A549 (cell line): ENCODE data around the gene UNC13B. TPM values are rescaled to one million over a fixed set of nuclear protein-coding genes. Genes with fewer than 3 reads are reported as not detected.

Experiments used
- ATAC-seq, 2 experiments: fragments of 200-7000 bp in 1 of 2; fragments of >200 bp in 1 of 2; cut with Nextera tagmentation in 1 of 2; cut with Tn5 transposase in 1 of 2; 3 replicates each; pipeline versions ENCODE4 v1.8.0 to v1.9.1; 2018 to 2020; ENCODE audit warnings: mild to moderate bottlenecking in 1 of 2, moderate library complexity in 1 of 2
- CTCF ChIA-PET: fragments of 300-600 bp; sonication (Branson Sonifier 250); formaldehyde crosslinking; extraction: SDS; loops from one replicate; lab custom pipeline; 2021; ENCODE audit warnings: antibody characterized with exemption, inconsistent platforms; lab: Yijun Ruan, JAX
- POLR2A ChIA-PET: fragments of 350-600 bp; formaldehyde crosslinking; extraction: SDS; loops from one replicate; lab custom pipeline; 2021; ENCODE audit warnings: antibody characterized with exemption, inconsistent platforms; lab: Yijun Ruan, JAX
- DNase-seq, 2 experiments: peaks; one replicate each; pipeline versions ENCODE4 v3.0.0 to v3.0.0-alpha.2; 2011 to 2016; ENCODE audit warnings: low read depth in 1 of 2, low spot score in 1 of 2
- FAIRE-seq: peaks from 2 replicates; lab custom pipeline; 2011; peaks lifted over from hg19 to GRCh38; lab: Jason Lieb, UNC
- H3K27ac ChIP-seq, 2 experiments: fragments of >200 bp; sonication (Bioruptor Twin); formaldehyde crosslinking; 3 replicates each; pipeline ENCODE4 v1.5.1; 2016 to 2017
- H3K4me1 ChIP-seq: fragments of >200 bp; sonication (Bioruptor Twin); formaldehyde crosslinking; 3 replicates; pipeline ENCODE4 v1.6.1; 2016
- H3K4me2 ChIP-seq: fragments of >200 bp; sonication (Bioruptor Twin); formaldehyde crosslinking; 3 replicates; pipeline ENCODE4 v1.6.1; 2016
- H3K4me3 ChIP-seq: fragments of >200 bp; sonication (Bioruptor Twin); formaldehyde crosslinking; 3 replicates; pipeline ENCODE4 v1.5.1; 2016
- H3K9me3 ChIP-seq: fragments of >200 bp; sonication (Bioruptor Twin); formaldehyde crosslinking; 3 replicates; pipeline ENCODE4 v1.6.1; 2016
- FOSL2 ChIP-seq, 2 experiments: fragments of 450-650 bp in 1 of 2; fragments of >200 bp in 1 of 2; sonication (Bioruptor Twin) in 1 of 2; formaldehyde crosslinking; IDR thresholded peaks; 2 replicates each; pipeline versions ENCODE4 v1.5.0 to v1.6.1; 2016 to 2020; ENCODE audit warnings: mild to moderate bottlenecking in 1 of 2, moderate library complexity in 1 of 2
- HOXB5 ChIP-seq: fragments of 250-450 bp; sonication (Bioruptor Pico); IDR thresholded peaks from 2 replicates; pipeline ENCODE4 v1.5.0; 2020; ENCODE audit warnings: mild to moderate bottlenecking, moderate library complexity
- JUNB ChIP-seq: fragments of >200 bp; sonication (Bioruptor Twin); formaldehyde crosslinking; IDR thresholded peaks from 2 replicates; pipeline ENCODE4 v1.6.1; 2016
- KDM5A ChIP-seq: fragments of 200-600 bp; sonication (generic); IDR thresholded peaks from 2 replicates; pipeline ENCODE4 v1.6.1; 2016; ENCODE audit warnings: antibody characterized with exemption, mild to moderate bottlenecking
- PHF8 ChIP-seq: fragments of 200-600 bp; sonication (generic); IDR thresholded peaks from 2 replicates; pipeline ENCODE4 v1.6.1; 2016; ENCODE audit warnings: low read depth, mild to moderate bottlenecking, antibody characterized with exemption, moderate library complexity, borderline replicate concordance
- ZC3H11A ChIP-seq: fragments of 450-650 bp; IDR thresholded peaks from 2 replicates; pipeline ENCODE4 v1.6.1; 2014; ENCODE audit warnings: antibody characterized with exemption, mild to moderate bottlenecking
- ZFP36 ChIP-seq: fragments of 450-650 bp; IDR thresholded peaks from 2 replicates; pipeline ENCODE4 v1.6.1; 2014; ENCODE audit warnings: borderline replicate concordance; ENCODE audit not compliant: partially characterized antibody
- WGBS: methylation state at CpG from one replicate; pipeline ENCODE4 v1.1.6; 2017; ENCODE audit errors: missing lambda C conversion rate; 5-methylcytosine and 5-hydroxymethylcytosine counted together
- polyA plus RNA-seq, 4 experiments: library from polyadenylated mRNA; depleted of rRNA in 3 of 4; stranded (reverse); fragments of >200 nt; fragmentation: RNase III in 1 of 4; extraction: RNeasy Plus Mini Kit Qiagen cat#74134 plus additional on column Dnase treatment in 1 of 4; gene quantifications; 2 replicates in 3 of 4; 3 replicates in 1 of 4; pipeline ENCODE4 v1.2.3, GENCODE V29; 2011 to 2017
- TF ChIP-seq, protein P1 (sequence below): fragments of 150-350 bp; IDR thresholded peaks from 2 replicates; pipeline ENCODE4 v1.6.1; 2014; ENCODE audit warnings: low read depth, mild to moderate bottlenecking, low read length
- TF ChIP-seq, protein P2 (sequence below): fragments of >200 bp; sonication (Bioruptor Twin); formaldehyde crosslinking; IDR thresholded peaks from 3 replicates; pipeline ENCODE4 v1.5.1; 2016
- TF ChIP-seq, protein P3 (sequence below): fragments of 200-600 bp; sonication (generic); IDR thresholded peaks from 2 replicates; pipeline ENCODE4 v1.6.1; 2016; ENCODE audit warnings: antibody characterized with exemption, mild to moderate bottlenecking, moderate library complexity

UNC13B gene
- polyA plus RNA-seq, 2 of the 4 experiments (the other 2 are of a cell fraction): 9.9 to 17.8 TPM

DNA sequence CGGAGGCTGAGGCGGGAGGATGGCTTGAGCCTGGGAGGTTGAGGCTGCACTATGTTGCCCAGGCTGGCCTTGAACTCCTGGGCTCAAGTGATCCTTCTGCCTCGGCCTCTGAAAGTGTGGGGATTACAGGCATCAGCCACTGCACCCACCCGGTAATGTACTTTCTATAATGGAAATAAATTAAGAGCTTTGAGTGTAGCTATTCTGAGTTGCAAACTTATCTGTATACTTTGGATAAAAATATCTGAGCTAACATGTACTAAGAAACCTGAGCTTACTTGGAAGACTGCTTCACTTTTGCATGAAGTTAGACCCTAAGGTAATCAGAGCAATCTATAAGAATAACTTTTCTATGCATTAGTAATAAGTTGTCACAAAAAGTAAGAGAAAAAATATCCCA, 50.0 kb downstream of the UNC13B start:
- no peak for TF ChIP-seq PHF8
- no peak for TF ChIP-seq ZC3H11A
- no peak for TF ChIP-seq HOXB5 (CRISPR knock-in tag)
- CTCF ChIA-PET: interaction anchor here (0.9 to 1.2 kb wide), 2 partner anchors 50 to 95 kb away, joined by 4 to 5 read pairs; partner anchors contain the start of gene UNC13B
- WGBS: 78% methylated on average over 4 of the region's 4 CpGs

DNA sequence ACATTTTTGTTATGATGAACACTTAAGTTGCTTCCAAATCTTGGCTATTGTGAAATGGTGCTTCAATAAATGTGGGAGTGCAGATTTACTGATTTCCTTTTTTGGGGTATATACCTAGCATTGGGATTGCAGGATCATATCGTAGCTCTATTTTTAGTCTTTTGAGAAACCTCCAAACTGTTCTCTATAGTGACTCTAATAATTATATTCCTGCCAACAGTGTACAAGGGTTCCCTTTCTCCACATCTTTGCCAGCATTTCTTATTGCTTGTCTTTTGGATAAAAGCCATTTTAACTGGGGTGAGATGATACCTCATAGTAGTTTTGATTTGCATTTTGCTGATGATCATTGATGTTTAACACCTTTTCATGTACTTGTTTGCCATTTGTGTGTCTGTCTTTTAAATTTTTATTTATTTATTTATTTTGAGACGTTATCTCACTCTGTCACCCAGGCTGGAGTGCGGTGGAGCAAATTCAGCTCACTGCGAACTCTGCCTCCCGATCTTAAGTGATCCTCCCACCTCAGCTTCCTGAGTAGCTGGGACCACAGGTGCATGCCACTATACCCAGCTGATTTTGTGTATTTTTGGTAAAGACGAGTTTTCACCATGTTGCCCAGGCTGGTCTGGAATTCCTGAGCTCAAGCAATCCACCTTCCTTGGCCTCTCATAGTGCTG, 59.0 kb downstream of the UNC13B start:
- Histone ChIP-seq H3K4me1 (no peaks in the 10 kb centered on the region), H3K4me2 (no peak overlapping the region), H3K4me3 (no peak overlapping the region), H3K27ac (no peak overlapping the region), H3K9me3 (peaks cover 26% of the 10 kb centered on the region; the same call in 2 of the 3 replicates)
- 72% methylated on average over 6 of the region's 6 CpGs for WGBS
- ChIA-PET CTCF (interaction anchor here (0.9 kb wide), 1 partner anchor 8 kb away, joined by 4 read pairs; no protein-coding TSS in a partner anchor), POLR2A (interaction anchor here (0.6 kb wide), 1 partner anchor 141 kb away, joined by 6 read pairs; no protein-coding TSS in a partner anchor)
- no peak for DNase-seq
- TF ChIP-seq, protein P1, sequence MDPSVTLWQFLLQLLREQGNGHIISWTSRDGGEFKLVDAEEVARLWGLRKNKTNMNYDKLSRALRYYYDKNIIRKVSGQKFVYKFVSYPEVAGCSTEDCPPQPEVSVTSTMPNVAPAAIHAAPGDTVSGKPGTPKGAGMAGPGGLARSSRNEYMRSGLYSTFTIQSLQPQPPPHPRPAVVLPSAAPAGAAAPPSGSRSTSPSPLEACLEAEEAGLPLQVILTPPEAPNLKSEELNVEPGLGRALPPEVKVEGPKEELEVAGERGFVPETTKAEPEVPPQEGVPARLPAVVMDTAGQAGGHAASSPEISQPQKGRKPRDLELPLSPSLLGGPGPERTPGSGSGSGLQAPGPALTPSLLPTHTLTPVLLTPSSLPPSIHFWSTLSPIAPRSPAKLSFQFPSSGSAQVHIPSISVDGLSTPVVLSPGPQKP: no peak
- no peak for TF ChIP-seq JUNB
- no peak for TF ChIP-seq ZFP36
- TF ChIP-seq, protein P2, sequence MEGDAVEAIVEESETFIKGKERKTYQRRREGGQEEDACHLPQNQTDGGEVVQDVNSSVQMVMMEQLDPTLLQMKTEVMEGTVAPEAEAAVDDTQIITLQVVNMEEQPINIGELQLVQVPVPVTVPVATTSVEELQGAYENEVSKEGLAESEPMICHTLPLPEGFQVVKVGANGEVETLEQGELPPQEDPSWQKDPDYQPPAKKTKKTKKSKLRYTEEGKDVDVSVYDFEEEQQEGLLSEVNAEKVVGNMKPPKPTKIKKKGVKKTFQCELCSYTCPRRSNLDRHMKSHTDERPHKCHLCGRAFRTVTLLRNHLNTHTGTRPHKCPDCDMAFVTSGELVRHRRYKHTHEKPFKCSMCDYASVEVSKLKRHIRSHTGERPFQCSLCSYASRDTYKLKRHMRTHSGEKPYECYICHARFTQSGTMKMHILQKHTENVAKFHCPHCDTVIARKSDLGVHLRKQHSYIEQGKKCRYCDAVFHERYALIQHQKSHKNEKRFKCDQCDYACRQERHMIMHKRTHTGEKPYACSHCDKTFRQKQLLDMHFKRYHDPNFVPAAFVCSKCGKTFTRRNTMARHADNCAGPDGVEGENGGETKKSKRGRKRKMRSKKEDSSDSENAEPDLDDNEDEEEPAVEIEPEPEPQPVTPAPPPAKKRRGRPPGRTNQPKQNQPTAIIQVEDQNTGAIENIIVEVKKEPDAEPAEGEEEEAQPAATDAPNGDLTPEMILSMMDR: no peak
- no peak for ATAC-seq
- FAIRE-seq: no peak

More for the DNA sequence above, 50.0 kb downstream of the UNC13B start:
- no peaks in the 10 kb centered on the region for H3K9me3 ChIP-seq
- DNase-seq (no peak), ATAC-seq (no peak), FAIRE-seq (no peak)
- POLR2A ChIA-PET: no interaction called here
- H3K4me3 ChIP-seq: no peak overlapping the region
- no peak overlapping the region for H3K27ac ChIP-seq
- H3K4me1 ChIP-seq: no peaks in the 10 kb centered on the region
- no peak overlapping the region for H3K4me2 ChIP-seq

DNA sequence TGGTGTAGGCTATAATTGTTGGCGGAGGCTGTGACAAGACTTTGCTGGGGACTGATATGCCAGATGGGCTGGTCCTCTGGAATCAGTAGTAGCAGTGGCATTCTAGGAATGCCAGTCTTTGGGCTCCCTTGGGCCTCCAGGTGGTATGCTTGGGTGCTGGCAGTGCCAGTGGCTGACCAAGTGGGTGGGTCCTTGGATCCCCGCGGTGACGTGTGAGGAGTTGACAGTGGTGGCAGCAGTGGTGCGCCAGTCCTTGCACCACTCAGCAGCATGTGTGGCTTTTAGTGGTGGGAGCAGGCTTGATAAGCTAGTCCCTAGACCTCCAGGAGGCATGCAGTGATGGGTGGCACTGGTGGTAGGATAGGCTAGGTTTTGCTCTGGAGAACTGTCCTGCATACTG, 63.9 kb downstream of the UNC13B start:
- H3K4me2 ChIP-seq: no peak overlapping the region
- no peak for ATAC-seq

More for the DNA sequence above, 63.9 kb downstream of the UNC13B start:
- TF ChIP-seq, protein P1: no peak
- TF ChIP-seq, protein P3, sequence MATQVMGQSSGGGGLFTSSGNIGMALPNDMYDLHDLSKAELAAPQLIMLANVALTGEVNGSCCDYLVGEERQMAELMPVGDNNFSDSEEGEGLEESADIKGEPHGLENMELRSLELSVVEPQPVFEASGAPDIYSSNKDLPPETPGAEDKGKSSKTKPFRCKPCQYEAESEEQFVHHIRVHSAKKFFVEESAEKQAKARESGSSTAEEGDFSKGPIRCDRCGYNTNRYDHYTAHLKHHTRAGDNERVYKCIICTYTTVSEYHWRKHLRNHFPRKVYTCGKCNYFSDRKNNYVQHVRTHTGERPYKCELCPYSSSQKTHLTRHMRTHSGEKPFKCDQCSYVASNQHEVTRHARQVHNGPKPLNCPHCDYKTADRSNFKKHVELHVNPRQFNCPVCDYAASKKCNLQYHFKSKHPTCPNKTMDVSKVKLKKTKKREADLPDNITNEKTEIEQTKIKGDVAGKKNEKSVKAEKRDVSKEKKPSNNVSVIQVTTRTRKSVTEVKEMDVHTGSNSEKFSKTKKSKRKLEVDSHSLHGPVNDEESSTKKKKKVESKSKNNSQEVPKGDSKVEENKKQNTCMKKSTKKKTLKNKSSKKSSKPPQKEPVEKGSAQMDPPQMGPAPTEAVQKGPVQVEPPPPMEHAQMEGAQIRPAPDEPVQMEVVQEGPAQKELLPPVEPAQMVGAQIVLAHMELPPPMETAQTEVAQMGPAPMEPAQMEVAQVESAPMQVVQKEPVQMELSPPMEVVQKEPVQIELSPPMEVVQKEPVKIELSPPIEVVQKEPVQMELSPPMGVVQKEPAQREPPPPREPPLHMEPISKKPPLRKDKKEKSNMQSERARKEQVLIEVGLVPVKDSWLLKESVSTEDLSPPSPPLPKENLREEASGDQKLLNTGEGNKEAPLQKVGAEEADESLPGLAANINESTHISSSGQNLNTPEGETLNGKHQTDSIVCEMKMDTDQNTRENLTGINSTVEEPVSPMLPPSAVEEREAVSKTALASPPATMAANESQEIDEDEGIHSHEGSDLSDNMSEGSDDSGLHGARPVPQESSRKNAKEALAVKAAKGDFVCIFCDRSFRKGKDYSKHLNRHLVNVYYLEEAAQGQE: no peak
- TF ChIP-seq FOSL2 (IDR thresholded peaks at IDR 0.05) (no peak), FOSL2 (CRISPR knock-in tag; IDR thresholded peaks at IDR 0.05) (no peak), KDM5A (no peak)
- Histone ChIP-seq H3K4me3 (no peak overlapping the region), H3K9me3 (peaks cover 23% of the 10 kb centered on the region; the same call in 2 of the 3 replicates), H3K27ac (no peak overlapping the region), H3K4me1 (no peaks in the 10 kb centered on the region)
- POLR2A ChIA-PET: no interaction called here
- DNase-seq: no peak
- no peak for FAIRE-seq
- WGBS: 93% methylated on average over 5 of the region's 5 CpGs
- CTCF ChIA-PET: interaction anchor here (0.6 kb wide), 1 partner anchor 202 kb away, joined by 3 read pairs; no protein-coding TSS in a partner anchor
